GM23248 (cell line): ENCODE data around the gene PHF21A. TPM values are rescaled to one million over a fixed set of nuclear protein-coding genes. Genes with fewer than 3 reads are reported as not detected.

Experiments used
- DNase-seq: peaks from one replicate; pipeline ENCODE4 v3.0.0-alpha.2; 2015
- H2AFZ ChIP-seq: fragments of 200-600 bp; sonication (generic); 2 replicates; pipeline ENCODE4 v1.6.1; 2016; ENCODE audit warnings: antibody characterized with exemption
- H3F3A ChIP-seq: fragments of 200-600 bp; sonication (generic); 2 replicates; pipeline ENCODE4 v1.6.1; 2016; ENCODE audit warnings: mild to moderate bottlenecking, antibody characterized with exemption, mixed run types; ENCODE audit not compliant: insufficient read depth
- H3K27ac ChIP-seq: fragments of 200-600 bp; sonication (generic); 2 replicates; pipeline ENCODE4 v1.5.1; 2016; ENCODE audit warnings: mild to moderate bottlenecking
- H3K27me3 ChIP-seq: fragments of 200-600 bp; sonication (generic); replicated peaks from 2 replicates; pipeline ENCODE4 v1.6.1; 2016; ENCODE audit warnings: mild to moderate bottlenecking; ENCODE audit not compliant: insufficient read depth
- H3K36me3 ChIP-seq: fragments of 200-600 bp; sonication (generic); 2 replicates; pipeline ENCODE4 v1.6.1; 2016; ENCODE audit warnings: low read depth, mild to moderate bottlenecking
- H3K4me1 ChIP-seq: fragments of 200-600 bp; sonication (generic); 2 replicates; pipeline ENCODE4 v1.6.1; 2016; ENCODE audit warnings: mild to moderate bottlenecking; ENCODE audit not compliant: insufficient read depth
- H3K4me2 ChIP-seq: fragments of 200-600 bp; sonication (generic); one replicate; pipeline ENCODE4 v1.6.1; 2016; ENCODE audit warnings: mild to moderate bottlenecking; ENCODE audit not compliant: unreplicated experiment
- H3K4me3 ChIP-seq: fragments of 200-600 bp; sonication (generic); 2 replicates; pipeline ENCODE4 v1.5.1; 2016; ENCODE audit warnings: mild to moderate bottlenecking
- H3K79me2 ChIP-seq: fragments of 200-600 bp; sonication (generic); 2 replicates; pipeline ENCODE4 v1.6.1; 2016; ENCODE audit warnings: mild to moderate bottlenecking; ENCODE audit not compliant: insufficient read depth
- H3K9ac ChIP-seq: fragments of 200-600 bp; sonication (generic); 2 replicates; pipeline ENCODE4 v1.6.1; 2016; ENCODE audit warnings: mild to moderate bottlenecking
- H3K9me2 ChIP-seq: fragments of 200-600 bp; sonication (generic); 2 replicates; pipeline ENCODE4 v1.6.1; 2016; ENCODE audit warnings: mixed run types, mild to moderate bottlenecking, moderate library complexity; ENCODE audit not compliant: insufficient read depth
- H3K9me3 ChIP-seq: fragments of 200-600 bp; sonication (generic); one replicate; pipeline ENCODE4 v1.6.1; 2017; ENCODE audit warnings: low read depth
- H4K20me1 ChIP-seq: fragments of 200-600 bp; sonication (generic); 2 replicates; pipeline ENCODE4 v1.6.0; 2016; ENCODE audit not compliant: insufficient read depth
- EZH2 ChIP-seq: fragments of 200-600 bp; sonication (generic); IDR thresholded peaks from 2 replicates; pipeline ENCODE4 v1.6.1; 2018; ENCODE audit warnings: antibody characterized with exemption, mild to moderate bottlenecking; ENCODE audit not compliant: insufficient read depth, poor library complexity, severe bottlenecking
- EZH2phosphoT487 ChIP-seq: fragments of 200-600 bp; sonication (generic); IDR thresholded peaks from 2 replicates; pipeline ENCODE4 v1.6.1; 2018; ENCODE audit warnings: antibody characterized with exemption, moderate library complexity, mild to moderate bottlenecking, low read depth; ENCODE audit not compliant: insufficient read depth
- WGBS, 2 experiments: methylation state at CpG; one replicate each; pipeline ENCODE4 v1.1.6; 2015 to 2017; ENCODE audit warnings: low lambda C conversion rate in 2 of 2, low coverage in 1 of 2; ENCODE audit errors: missing lambda C conversion rate in 2 of 2; 5-methylcytosine and 5-hydroxymethylcytosine counted together
- in situ Hi-C: fragments of 300-500 bp; cut with MboI; formaldehyde crosslinking; loops from 2 replicates; pipeline ENCODE4 v1.15.0; 2020
- polyA plus RNA-seq: library from polyadenylated mRNA; unstranded; fragments of >200 nt; fragmentation: Nextera tagmentation; extraction: Ambion mirVana; gene quantifications from 2 replicates; pipeline ENCODE4 v1.2.1, GENCODE V29; 2016
- total RNA-seq: library from RNA; depleted of rRNA; stranded (reverse); fragments of >200 nt; shearing (Covaris generic); gene quantifications from 2 replicates; pipeline ENCODE4 v1.2.3, GENCODE V29; 2014

The PHF21A gene
- total and polyA plus RNA-seq, 2 experiments from 2014 or later, result 11.2 to 17.0 TPM

DNA sequence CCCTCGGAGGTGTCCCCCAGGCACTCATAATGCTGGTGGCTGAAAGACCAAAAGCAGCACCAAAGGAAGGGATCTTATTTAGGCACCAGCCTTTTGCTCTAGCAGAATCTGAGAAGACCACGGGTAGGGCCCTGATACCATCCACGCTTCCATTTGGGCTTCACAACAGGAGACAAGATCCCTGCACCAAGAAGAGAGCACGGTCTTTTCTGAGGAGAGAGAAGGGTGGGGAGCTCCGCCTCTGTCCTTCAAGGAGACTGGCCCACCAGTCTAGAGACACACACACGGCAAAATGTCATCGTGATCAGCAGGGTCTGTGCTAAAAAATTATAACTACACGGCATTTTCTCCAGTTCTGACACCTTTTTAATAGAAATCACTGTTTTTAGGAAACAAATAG lies 189.0 kb downstream of the PHF21A start:
- in situ Hi-C loops, result no loop called here
- H3F3A ChIP-seq, result no peaks in the 10 kb centered on the region
- no peaks in the 10 kb centered on the region for H4K20me1 ChIP-seq
- no peak overlapping the region for H3K9ac ChIP-seq
- peaks cover 19% of the 10 kb centered on the region for H3K36me3 ChIP-seq
- DNase-seq, result no peak
- TF ChIP-seq EZH2 (no peak), EZH2phosphoT487 (no peak)
- no peak overlapping the region for H2AFZ ChIP-seq
- H3K4me1 ChIP-seq, result no peaks in the 10 kb centered on the region
- no peaks in the 10 kb centered on the region for H3K79me2 ChIP-seq
- no peaks in the 10 kb centered on the region for H3K27me3 ChIP-seq
- H3K27ac ChIP-seq, result no peak overlapping the region
- H3K4me3 ChIP-seq, result no peak overlapping the region
- WGBS, 2 experiments, result 86 to 87% methylated on average over 8 of the region's 8 CpGs
- no peaks in the 10 kb centered on the region for H3K9me3 ChIP-seq
- no peak overlapping the region for H3K4me2 ChIP-seq
- H3K9me2 ChIP-seq, result no peaks in the 10 kb centered on the region

GRCh38 chr11:45931739-45932138 lies 189.5 kb downstream of the PHF21A start:
- no peak overlapping the region for H2AFZ ChIP-seq
- no peaks in the 10 kb centered on the region for H4K20me1 ChIP-seq
- no peak overlapping the region for H3K4me3 ChIP-seq
- no peak overlapping the region for H3K27ac ChIP-seq
- in situ Hi-C loops, result no loop called here
- H3K4me1 ChIP-seq, result no peaks in the 10 kb centered on the region
- H3K27me3 ChIP-seq, result no peaks in the 10 kb centered on the region
- H3F3A ChIP-seq, result no peaks in the 10 kb centered on the region
- peaks cover 15% of the 10 kb centered on the region for H3K36me3 ChIP-seq
- WGBS, 2 experiments, result 88 to 89% methylated on average over 10 of the region's 10 CpGs
- TF ChIP-seq EZH2phosphoT487, result no peak
- TF ChIP-seq EZH2, result no peak
- no peak overlapping the region for H3K9ac ChIP-seq
- H3K9me2 ChIP-seq, result no peaks in the 10 kb centered on the region
- no peak overlapping the region for H3K4me2 ChIP-seq
- H3K79me2 ChIP-seq, result no peaks in the 10 kb centered on the region
- no peaks in the 10 kb centered on the region for H3K9me3 ChIP-seq
- no peak for DNase-seq

DNA sequence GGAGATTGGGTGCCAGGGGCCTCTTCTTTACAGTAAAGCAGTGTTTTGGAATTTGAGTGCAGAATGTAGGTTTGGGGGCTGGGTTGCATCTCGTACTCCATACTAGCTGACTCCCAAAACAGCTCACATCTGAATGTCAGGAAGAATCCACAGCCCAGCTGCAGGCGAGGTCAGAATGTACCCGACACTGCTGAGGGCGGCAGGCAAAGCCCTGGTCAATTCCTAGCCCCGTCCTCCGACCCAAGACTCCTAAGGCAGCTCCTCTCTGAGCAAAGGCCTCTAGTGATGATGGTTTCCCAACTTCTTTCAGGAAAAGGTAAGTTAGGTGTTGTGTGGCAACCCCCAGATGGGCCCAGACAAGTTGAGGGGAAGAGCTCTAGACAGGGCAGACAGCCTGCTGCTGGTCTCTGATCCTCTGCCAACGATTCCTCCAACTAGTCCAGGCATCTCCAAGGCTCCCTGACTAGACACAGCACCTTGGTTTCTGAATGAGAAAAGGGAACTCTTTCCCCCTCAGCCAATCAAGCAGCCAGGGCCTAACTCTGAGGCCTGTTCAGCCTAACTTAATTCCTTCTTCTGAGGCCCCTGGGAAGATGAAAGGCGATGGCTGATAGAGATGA lies 190.2 kb downstream of the PHF21A start:
- WGBS, 2 experiments, result 67 to 76% methylated on average over 7 to 8 of the region's 8 CpGs
- no peaks in the 10 kb centered on the region for H4K20me1 ChIP-seq
- H3K9me3 ChIP-seq, result no peaks in the 10 kb centered on the region
- TF ChIP-seq EZH2phosphoT487, result no peak
- no peak for TF ChIP-seq EZH2
- H3F3A ChIP-seq, result no peaks in the 10 kb centered on the region
- H3K9ac ChIP-seq, result no peak overlapping the region
- H3K4me3 ChIP-seq, result no peak overlapping the region
- no peaks in the 10 kb centered on the region for H3K9me2 ChIP-seq
- H3K36me3 ChIP-seq, result peaks cover 10% of the 10 kb centered on the region
- no peak overlapping the region for H3K27ac ChIP-seq
- in situ Hi-C loops, result no loop called here
- H2AFZ ChIP-seq, result no peak overlapping the region
- H3K4me2 ChIP-seq, result no peak overlapping the region
- H3K79me2 ChIP-seq, result no peaks in the 10 kb centered on the region
- no peaks in the 10 kb centered on the region for H3K27me3 ChIP-seq
- no peak for DNase-seq
- no peaks in the 10 kb centered on the region for H3K4me1 ChIP-seq

- TF ChIP-seq EZH2 (no peak), EZH2phosphoT487 (no peak)
- no peak overlapping the region for H3K27ac ChIP-seq
- H2AFZ ChIP-seq, result no peak overlapping the region
- WGBS, 2 experiments, result 81 to 85% methylated on average over 14 of the region's 14 CpGs
- H3K9ac ChIP-seq, result no peak overlapping the region
- in situ Hi-C loops, result no loop called here
- no peaks in the 10 kb centered on the region for H3K27me3 ChIP-seq
- no peaks in the 10 kb centered on the region for H3F3A ChIP-seq
- no peaks in the 10 kb centered on the region for H4K20me1 ChIP-seq
- peaks cover 3% of the 10 kb centered on the region; the same call in 1 of the 2 replicates for H3K36me3 ChIP-seq
- no peaks in the 10 kb centered on the region for H3K79me2 ChIP-seq
- H3K4me3 ChIP-seq, result no peak overlapping the region
- H3K4me2 ChIP-seq, result no peak overlapping the region
- H3K9me2 ChIP-seq, result no peaks in the 10 kb centered on the region
- no peaks in the 10 kb centered on the region for H3K9me3 ChIP-seq
- no peaks in the 10 kb centered on the region for H3K4me1 ChIP-seq
- DNase-seq, result no peak
These were observed 191.0 kb downstream of the PHF21A start for GRCh38 chr11:45930031-45930794.
